Activated naive CD4-positive, alpha-beta T cell treated with anti-CD3 and anti-CD28 coated beads, Interleukin-2, amount 10 ng/mL, durations not matched to agents 7 days and 5 days (primary cell): ENCODE measurements around the gene TLX2.
A peak's percentile ranks its signal among the peaks of the same experiment; 100 is the strongest.

Experiments
- CTCF ChIA-PET: fragments of 350-600 bp; sonication (Branson Sonifier 250); formaldehyde crosslinking; loops from one replicate; lab custom pipeline; 2021; ENCODE audit warnings: antibody characterized with exemption; lab: Charles Lee
- DNase-seq: peaks from one replicate; pipeline ENCODE4 v3.0.0-alpha.2; 2020
- H3K27ac Mint-ChIP-seq: one replicate; pipeline ENCODE4 v1.8.0; 2021; ENCODE audit warnings: mild to moderate bottlenecking, moderate library complexity, mixed read lengths
- H3K27me3 Mint-ChIP-seq: one replicate; pipeline ENCODE4 v1.8.0; 2021; ENCODE audit warnings: mild to moderate bottlenecking, mixed read lengths
- H3K36me3 Mint-ChIP-seq: one replicate; pipeline ENCODE4 v1.8.0; 2021; ENCODE audit warnings: mixed read lengths
- H3K4me1 Mint-ChIP-seq: one replicate; pipeline ENCODE4 v1.8.0; 2021; ENCODE audit warnings: mixed read lengths
- H3K4me3 Mint-ChIP-seq: one replicate; pipeline ENCODE4 v1.8.0; 2021; ENCODE audit warnings: mild to moderate bottlenecking, moderate library complexity, mixed read lengths
- H3K9me3 Mint-ChIP-seq: one replicate; pipeline ENCODE4 v1.8.0; 2021; ENCODE audit warnings: mixed read lengths

The TLX2 gene

DNA sequence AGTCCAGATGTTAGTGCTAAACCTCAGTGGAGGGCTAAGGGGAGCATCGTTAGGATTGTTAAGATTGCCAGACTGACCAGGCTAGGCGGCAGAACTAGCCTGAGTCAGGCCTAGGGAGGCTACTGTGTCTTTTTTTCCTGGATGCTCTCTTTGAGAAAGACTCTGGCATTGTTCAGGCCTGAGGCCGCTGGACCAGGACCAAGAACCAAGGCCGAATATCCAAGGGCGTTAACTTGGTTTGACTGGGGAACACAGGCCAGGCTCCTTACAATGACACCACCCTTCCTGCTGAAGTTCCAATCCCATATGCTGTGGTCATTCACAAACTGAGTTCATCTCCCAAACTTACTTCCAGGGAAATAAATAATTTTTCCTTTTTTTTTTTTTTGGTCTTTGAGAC lies 26.0 kb downstream of the TLX2 start:
- CTCF ChIA-PET: interaction anchor here (0.6 to 2.1 kb wide), 5 partner anchors 8 to 57 kb away, joined by 3 to 5 read pairs (median 4); partner anchors contain the start of gene TTC31
- H3K27ac Mint-ChIP-seq: no peak overlapping the region
- H3K4me3 Mint-ChIP-seq: no peak overlapping the region
- no peak for DNase-seq
- H3K4me1 Mint-ChIP-seq: peaks cover 9% of the 10 kb centered on the region
- peaks cover 75% of the 10 kb centered on the region for H3K27me3 Mint-ChIP-seq
- H3K9me3 Mint-ChIP-seq: no peaks in the 10 kb centered on the region
- H3K36me3 Mint-ChIP-seq: no peaks in the 10 kb centered on the region

DNA sequence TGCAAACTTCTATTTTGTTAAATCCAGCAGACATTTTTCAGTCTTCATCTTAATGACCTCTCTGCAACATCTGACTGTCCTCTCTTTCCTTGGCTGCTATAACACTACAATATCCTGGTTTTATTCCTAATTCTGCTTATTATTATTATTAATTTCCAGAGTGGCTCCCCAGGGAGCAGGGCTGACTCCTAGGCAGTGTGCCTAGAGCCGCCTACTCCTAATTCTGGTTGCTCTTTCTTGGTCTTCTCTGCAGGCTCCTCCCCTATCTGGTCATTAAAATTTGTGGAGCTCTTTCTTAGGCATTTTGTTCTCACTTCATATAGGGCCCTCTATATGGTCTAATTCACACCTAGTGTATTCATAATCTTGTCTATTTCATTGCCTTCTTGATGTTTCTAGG lies 28.7 kb downstream of the TLX2 start:
- Mint-ChIP-seq H3K27ac (no peak overlapping the region), H3K27me3 (peaks cover 83% of the 10 kb centered on the region), H3K36me3 (no peaks in the 10 kb centered on the region), H3K9me3 (no peaks in the 10 kb centered on the region), H3K4me1 (peaks cover 9% of the 10 kb centered on the region), H3K4me3 (no peak overlapping the region)
- no peak for DNase-seq
- CTCF ChIA-PET: interaction anchor here (0.7 to 1.1 kb wide), 2 partner anchors 11 to 43 kb away, joined by 3 to 5 read pairs; no protein-coding TSS in a partner anchor

DNA sequence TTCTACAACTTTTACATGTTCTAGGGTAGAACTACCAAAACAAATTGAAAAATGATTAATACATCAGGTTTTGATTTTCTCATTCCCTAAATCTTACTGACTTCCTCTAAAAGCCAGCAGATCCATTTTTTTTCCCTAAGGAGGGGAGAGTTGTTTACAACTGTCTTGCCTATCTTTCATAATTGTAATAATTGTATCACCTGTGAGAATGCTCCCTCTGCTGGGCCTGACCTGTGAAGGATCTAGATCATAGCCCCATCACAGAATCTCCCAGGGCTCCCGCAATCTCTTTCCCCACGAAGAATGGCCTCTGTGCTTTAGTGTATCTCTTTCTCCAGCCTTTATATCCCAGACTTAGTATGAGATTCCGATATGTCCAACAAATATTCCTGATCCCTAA lies 30.4 kb downstream of the TLX2 start:
- peaks cover 11% of the 10 kb centered on the region for H3K4me1 Mint-ChIP-seq
- peaks cover 81% of the 10 kb centered on the region for H3K27me3 Mint-ChIP-seq
- CTCF ChIA-PET: interaction anchor here (0.8 to 2.8 kb wide), 6 partner anchors 12 to 86 kb away, joined by 3 to 17 read pairs (median 4); partner anchors contain the start of gene WBP1
- no peak overlapping the region for H3K4me3 Mint-ChIP-seq
- DNase-seq: peak; percentile 41
- no peaks in the 10 kb centered on the region for H3K9me3 Mint-ChIP-seq
- H3K36me3 Mint-ChIP-seq: no peaks in the 10 kb centered on the region
- no peak overlapping the region for H3K27ac Mint-ChIP-seq

DNA sequence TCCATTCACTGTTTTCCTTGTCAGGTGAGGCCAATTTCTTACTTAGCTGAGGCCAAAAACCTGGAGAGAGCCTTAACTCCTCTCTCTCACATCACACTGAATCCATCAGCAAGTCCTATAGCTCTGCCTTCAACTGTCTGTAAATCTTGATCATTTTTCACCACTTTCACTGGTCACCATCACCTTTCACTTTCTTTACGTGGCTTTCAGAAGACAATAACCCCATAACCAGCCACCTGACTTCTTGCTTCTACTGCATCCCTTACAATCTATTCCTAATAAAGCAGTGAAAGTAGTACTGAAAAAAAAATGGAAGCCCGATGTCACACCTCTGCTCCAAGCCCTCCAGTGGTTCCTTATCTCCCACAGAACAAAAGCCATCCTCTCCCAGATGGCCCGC lies 31.8 kb downstream of the TLX2 start:
- no peak overlapping the region for H3K4me3 Mint-ChIP-seq
- H3K9me3 Mint-ChIP-seq: no peaks in the 10 kb centered on the region
- H3K27me3 Mint-ChIP-seq: peaks cover 83% of the 10 kb centered on the region
- CTCF ChIA-PET: interaction anchor here (1.1 to 2.8 kb wide), 2 partner anchors 17 to 40 kb away, joined by 4 to 17 read pairs; no protein-coding TSS in a partner anchor
- DNase-seq: no peak
- H3K27ac Mint-ChIP-seq: no peak overlapping the region
- no peaks in the 10 kb centered on the region for H3K36me3 Mint-ChIP-seq
- peaks cover 12% of the 10 kb centered on the region for H3K4me1 Mint-ChIP-seq

DNA sequence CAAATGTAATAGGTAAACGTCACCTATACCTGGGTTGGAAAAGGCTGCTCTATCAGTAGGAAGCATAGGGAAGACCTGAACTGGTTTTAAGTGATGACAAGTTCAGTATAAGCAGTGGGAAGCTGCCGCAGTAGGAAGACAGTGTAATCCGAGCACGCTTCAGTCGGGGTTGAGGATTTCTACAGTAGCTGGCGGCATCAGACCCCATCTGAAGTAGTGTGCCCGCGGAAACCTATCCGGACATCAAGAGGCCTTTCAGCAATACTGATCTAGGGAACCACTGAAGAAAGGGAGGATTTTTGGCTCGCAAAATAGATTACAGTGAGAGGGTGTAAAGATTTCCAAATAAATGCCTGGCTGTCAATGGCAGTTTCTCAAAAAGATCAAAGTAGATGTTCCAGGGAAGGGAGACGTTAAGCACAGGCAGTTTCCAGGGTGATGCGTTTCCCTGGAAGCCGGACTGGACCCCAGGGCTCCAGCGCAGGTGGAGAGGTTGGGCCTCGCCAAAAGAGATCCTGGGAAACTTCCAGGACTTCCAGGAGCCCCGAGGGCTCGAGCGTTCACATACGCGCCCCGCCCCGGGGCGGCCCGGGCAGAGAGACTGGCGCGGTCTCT lies 34.1 kb downstream of the TLX2 start:
- Mint-ChIP-seq H3K36me3 (no peaks in the 10 kb centered on the region), H3K9me3 (no peaks in the 10 kb centered on the region), H3K27ac (no peak overlapping the region), H3K4me3 (peak overlapping the region; percentile 66), H3K4me1 (peaks cover 18% of the 10 kb centered on the region), H3K27me3 (peaks cover 96% of the 10 kb centered on the region)
- CTCF ChIA-PET: interaction anchor here (1.3 kb wide), 1 partner anchor 39 kb away, joined by 3 read pairs; no protein-coding TSS in a partner anchor
- no peak for DNase-seq

DNA sequence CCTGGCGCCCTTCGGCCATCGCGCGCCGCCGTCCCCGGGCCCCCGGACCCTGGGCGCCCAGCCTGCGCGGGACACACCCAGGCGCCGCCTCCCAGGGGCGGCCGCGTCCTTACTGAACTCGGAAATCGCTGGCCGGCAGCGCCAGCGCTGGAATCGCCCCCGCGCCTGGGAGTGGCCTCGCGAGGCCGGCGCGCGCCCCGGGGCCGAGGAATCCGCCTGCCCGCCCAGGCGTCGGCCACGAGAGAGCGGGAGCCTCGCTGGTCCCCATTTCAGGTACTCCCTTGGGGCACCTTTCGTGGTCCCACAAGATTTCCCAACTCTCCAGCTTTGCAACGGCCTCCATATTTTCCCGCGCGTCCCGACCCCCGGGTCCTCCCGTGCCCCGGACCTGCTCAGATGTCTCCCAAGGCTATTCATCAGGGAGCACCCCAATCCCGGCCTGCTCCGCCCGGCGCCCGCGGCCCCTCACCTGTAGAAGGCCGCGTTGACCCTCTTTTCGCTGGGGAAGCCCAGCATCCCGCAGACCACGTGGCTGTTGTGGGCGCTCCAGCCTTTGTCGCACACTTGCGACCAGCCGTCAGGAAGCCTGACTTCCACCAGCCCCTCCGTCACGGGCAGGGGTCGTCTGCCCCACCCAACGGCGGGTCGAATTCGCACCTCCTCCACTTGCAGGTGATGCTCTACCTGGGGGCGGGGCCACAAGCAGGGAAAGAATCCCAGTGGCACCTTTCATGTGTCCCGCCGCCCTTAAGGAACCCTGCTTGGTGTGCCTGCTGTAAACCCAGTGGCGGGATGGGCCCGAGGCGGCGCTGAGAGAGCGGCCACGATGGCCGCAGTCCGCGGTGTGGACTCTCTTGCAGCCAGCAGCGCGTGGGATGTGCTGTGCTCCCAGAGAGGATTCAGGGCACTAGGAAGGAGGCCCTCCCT lies 34.9 kb downstream of the TLX2 start:
- peak; percentile 43 for DNase-seq
- Mint-ChIP-seq H3K9me3 (no peaks in the 10 kb centered on the region), H3K4me3 (peak overlapping the region; percentile 53), H3K4me1 (peaks cover 20% of the 10 kb centered on the region), H3K27ac (no peak overlapping the region), H3K27me3 (peaks cover 93% of the 10 kb centered on the region), H3K36me3 (no peaks in the 10 kb centered on the region)
- CTCF ChIA-PET: interaction anchor here (1.3 kb wide), 1 partner anchor 38 kb away, joined by 3 read pairs; no protein-coding TSS in a partner anchor

DNA sequence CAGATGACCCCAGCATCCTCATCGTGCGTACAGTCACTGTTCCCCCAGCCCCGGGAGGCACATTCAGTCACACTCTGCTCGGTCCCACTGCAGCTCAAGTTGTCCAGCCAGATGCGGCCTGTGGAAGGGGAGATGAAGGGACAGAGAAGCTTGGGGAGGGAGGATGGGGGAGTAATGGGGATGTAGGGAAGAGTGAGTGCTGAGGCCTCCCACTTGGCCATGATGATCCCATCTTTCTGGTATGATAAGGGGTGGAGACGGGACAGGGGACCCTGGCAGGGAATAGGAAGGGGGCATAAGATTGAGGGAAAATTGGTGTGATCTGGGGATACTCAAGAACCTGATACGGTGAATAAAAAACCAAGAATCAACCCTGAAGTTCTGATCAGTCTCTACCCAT lies 36.0 kb downstream of the TLX2 start:
- CTCF ChIA-PET: interaction anchor here (1.0 to 1.8 kb wide), 3 partner anchors 21 to 38 kb away, joined by 3 to 7 read pairs (median 4); no protein-coding TSS in a partner anchor
- H3K4me3 Mint-ChIP-seq: peak overlapping the region; percentile 2

DNA sequence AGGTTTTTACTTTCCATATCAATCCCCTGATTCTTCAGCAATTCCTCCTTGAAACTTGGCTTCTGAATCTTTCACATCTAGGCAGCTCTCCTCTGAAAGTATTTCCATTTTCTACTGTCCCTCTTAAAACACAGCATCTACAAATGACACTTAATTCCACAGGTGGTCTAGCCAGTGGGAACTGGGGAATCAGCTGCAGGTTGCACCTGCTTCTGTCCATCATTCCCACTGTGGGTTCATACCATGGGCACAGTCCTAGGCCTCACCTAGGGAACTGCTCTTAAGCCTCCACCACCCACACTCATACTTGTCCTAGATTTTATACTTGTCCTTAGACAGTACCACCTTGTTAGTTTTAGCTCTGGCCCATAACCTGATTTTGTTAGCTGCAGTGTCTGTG lies 37.3 kb downstream of the TLX2 start:
- Mint-ChIP-seq H3K4me3 (no peak overlapping the region), H3K36me3 (peaks cover 5% of the 10 kb centered on the region), H3K4me1 (peaks cover 32% of the 10 kb centered on the region), H3K27ac (no peak overlapping the region), H3K27me3 (peaks cover 75% of the 10 kb centered on the region), H3K9me3 (no peaks in the 10 kb centered on the region)
- DNase-seq: no peak
- CTCF ChIA-PET: interaction anchor here (0.8 to 1.8 kb wide), 5 partner anchors 19 to 36 kb away, joined by 3 to 7 read pairs (median 4); no protein-coding TSS in a partner anchor

More for the DNA sequence above, 36.0 kb downstream of the TLX2 start:
- Mint-ChIP-seq H3K9me3 (no peaks in the 10 kb centered on the region), H3K4me1 (peaks cover 23% of the 10 kb centered on the region), H3K36me3 (peaks cover 1% of the 10 kb centered on the region), H3K27me3 (peaks cover 87% of the 10 kb centered on the region), H3K27ac (no peak overlapping the region)
- DNase-seq: no peak

DNA sequence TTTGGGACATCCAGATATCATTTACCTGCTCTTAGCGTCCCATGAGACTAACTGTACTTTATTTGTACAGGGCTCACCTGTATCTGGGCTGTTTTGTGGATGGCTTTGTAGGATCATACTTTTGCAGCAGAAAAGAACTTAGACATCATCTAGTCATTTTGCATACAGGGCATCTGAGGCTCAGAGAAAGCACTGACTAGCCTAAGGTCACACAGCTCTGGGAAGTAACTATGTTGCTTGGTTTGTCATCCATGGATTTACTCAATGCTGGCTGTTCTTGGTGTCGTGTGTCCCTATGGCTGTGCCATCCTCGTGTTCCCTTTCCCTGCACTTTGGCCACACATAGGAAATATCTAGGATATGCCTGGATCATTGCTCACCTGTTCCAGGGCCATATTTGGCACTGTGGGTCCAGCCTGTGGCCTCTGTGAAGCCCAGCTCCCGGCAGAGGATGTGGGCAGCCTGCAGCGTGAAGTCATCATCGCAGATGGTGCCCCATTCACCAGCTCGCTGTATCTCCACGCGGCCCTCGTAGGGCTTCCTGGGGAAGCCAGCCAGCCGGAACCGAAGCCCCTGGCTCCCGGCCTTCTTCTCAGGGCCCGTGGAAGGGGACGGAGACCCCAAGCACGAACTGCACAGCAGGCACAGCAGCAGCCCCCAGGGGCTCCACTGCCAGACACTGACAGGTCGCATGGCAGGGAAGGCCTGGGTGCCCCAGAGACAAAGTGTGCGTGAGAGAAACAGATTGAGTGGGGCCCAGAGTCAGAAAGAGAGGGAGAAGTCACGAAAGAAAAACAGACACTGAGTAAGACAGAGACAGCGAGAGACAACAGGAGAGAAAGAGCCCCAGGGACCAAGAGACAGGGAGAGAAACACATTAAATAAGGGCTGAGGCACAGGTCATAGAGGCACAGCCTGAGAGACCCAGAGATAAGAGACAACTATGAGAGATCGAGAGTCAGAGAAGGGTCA lies 38.0 kb downstream of the TLX2 start:
- peaks cover 11% of the 10 kb centered on the region for H3K36me3 Mint-ChIP-seq
- no peak for DNase-seq
- CTCF ChIA-PET: interaction anchor here (0.8 to 1.8 kb wide), 3 partner anchors 20 to 35 kb away, joined by 4 read pairs; no protein-coding TSS in a partner anchor
- H3K4me1 Mint-ChIP-seq: peaks cover 34% of the 10 kb centered on the region
- peak overlapping the region; percentile 43 for H3K27ac Mint-ChIP-seq
- peaks cover 68% of the 10 kb centered on the region for H3K27me3 Mint-ChIP-seq
- H3K4me3 Mint-ChIP-seq: peak overlapping the region; percentile 55
- no peaks in the 10 kb centered on the region for H3K9me3 Mint-ChIP-seq

DNA sequence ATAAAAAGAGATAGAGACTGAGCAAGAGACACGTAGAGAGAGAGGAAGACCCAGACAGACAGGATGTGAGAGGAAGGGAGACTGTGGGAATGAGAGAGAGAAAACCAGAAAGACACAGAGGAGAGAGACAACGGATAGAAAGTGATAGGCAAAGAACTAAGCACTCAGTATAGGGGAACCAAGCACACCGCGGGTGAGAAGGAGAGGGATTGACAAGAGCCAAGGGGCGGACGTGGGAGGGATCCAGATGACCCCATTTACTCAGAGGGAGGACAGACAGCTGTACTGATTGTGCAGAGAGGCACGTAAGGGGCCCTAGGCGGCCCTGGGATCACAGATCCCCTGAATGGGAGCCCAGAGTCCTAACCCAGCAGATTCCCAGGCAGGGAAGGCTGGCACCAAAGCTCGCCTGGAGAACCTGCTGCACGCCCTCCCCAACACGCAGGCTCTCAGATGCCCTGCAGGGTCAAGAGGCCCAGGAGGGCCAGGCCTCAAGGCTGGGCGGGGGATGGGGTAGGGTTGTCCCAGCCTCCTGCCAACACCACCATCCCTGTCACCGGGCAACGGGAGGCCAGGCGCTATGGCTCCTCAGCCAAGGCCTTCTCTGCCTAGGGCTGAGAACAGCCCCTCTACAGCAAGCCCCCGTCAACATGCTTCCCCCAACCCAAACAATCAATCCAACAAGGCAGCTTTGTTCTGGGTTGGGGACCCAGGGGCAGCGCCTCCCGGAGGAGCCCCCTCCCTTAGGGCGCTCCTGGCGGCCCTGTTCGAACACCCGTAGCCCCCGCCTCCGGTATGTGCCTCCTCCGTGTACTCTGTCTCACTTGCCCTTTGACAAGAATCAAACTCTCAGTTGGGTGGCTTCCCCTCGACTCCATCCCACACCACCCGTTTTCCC lies 38.9 kb downstream of the TLX2 start:
- no peak for DNase-seq
- Mint-ChIP-seq H3K36me3 (peaks cover 13% of the 10 kb centered on the region), H3K27me3 (peaks cover 59% of the 10 kb centered on the region), H3K9me3 (no peaks in the 10 kb centered on the region), H3K4me3 (peak overlapping the region; percentile 65), H3K27ac (peak overlapping the region; percentile 77), H3K4me1 (peaks cover 36% of the 10 kb centered on the region)
- CTCF ChIA-PET: no interaction called here

DNA sequence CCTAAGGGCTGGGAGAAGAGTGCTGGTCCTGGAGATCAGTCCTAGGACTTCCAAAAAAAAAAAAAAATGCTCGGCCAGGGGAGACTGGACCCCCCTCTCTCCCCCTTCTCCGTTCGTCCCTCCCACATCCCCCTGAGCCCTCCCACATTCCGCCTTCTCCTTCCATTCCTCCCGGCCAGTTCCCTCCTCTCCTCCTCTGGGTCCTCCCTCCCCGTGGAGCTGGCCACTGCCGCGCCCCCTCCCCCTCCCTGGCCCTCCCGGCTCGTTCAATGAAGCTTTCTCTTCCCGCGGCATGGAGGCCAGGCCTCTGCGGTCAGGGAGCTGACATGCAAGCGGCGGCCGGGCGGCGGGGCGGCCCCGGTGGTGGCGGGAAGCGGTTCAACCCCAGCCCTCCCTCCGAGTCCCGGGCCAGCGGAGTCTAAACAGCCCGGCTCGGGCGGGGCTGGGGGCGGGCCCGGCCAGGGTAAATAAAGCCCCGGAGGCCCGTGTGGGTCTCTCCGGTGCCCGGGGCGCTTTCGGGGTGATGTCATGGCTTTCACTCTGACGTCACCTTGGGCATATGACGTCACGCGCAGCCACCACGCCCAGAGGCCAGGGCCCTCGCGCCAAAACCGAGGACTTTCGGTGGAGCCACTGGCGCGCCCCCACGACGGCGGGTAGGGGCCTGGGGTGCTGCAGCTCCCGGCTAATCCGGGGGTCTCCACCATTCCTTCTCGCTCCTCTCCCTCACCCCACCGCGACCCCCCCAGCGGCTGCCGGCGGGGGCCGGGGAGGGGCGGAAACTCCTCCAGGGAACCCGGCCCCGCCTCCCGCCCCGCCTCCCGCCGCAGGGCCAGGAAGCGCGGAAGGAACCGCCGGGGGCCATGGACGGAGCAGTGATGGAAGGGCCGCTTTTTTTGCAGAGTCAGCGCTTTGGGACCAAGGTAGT lies 39.9 kb downstream of the TLX2 start, which contains the start of the genes DOK1 and LOXL3:
TSS of gene DOK1 (plus strand) at position 829 of the 928 bp plus-strand sequence. CDS start at position 864, 35 bp downstream.
TSS of gene LOXL3 (minus strand) at position 51 of the 928 bp plus-strand sequence. CDS start 1,308 bp downstream, outside the sequence.
- peaks cover 50% of the 10 kb centered on the region for H3K27me3 Mint-ChIP-seq
- H3K36me3 Mint-ChIP-seq: peaks cover 13% of the 10 kb centered on the region
- peak within 1 kb of the TSS; percentile 89 for H3K27ac Mint-ChIP-seq
- no peaks in the 10 kb centered on the region for H3K9me3 Mint-ChIP-seq
- CTCF ChIA-PET: interaction anchor here (1.8 kb wide), 1 partner anchor 35 kb away, joined by 5 read pairs; no protein-coding TSS in a partner anchor
- peak within 1 kb of the TSS; percentile 94 for H3K4me3 Mint-ChIP-seq
- DNase-seq: peak; percentile 87
- peaks cover 33% of the 10 kb centered on the region for H3K4me1 Mint-ChIP-seq
